RWPE1 (cell line): ENCODE results near the gene DEF6.

Experiments
- CTCF ChIA-PET: fragments of 350-600 bp; sonication (Branson Sonifier 250); formaldehyde crosslinking; extraction: SDS; loops from one replicate; lab custom pipeline; 2021; lab: Yijun Ruan, JAX
- POLR2A ChIA-PET: fragments of 400-600 bp; formaldehyde crosslinking; extraction: SDS; loops from one replicate; lab custom pipeline; 2020; ENCODE audit warnings: antibody characterized with exemption; ENCODE audit not compliant: low non-redundant PET; lab: Yijun Ruan, JAX
- DNase-seq: peaks from one replicate; pipeline ENCODE4 v3.0.0; 2012; ENCODE audit warnings: low spot score
- H3K27ac ChIP-seq: fragments of 450-650 bp; 2 replicates; pipeline ENCODE4 v1.5.1; 2017
- TF ChIP-seq, protein P1 (sequence below): fragments of 450-650 bp; conservative IDR thresholded peaks from 2 replicates; pipeline ENCODE4 v1.5.1; 2017; ENCODE audit warnings: low read depth, mild to moderate bottlenecking

The DEF6 gene, protein sequence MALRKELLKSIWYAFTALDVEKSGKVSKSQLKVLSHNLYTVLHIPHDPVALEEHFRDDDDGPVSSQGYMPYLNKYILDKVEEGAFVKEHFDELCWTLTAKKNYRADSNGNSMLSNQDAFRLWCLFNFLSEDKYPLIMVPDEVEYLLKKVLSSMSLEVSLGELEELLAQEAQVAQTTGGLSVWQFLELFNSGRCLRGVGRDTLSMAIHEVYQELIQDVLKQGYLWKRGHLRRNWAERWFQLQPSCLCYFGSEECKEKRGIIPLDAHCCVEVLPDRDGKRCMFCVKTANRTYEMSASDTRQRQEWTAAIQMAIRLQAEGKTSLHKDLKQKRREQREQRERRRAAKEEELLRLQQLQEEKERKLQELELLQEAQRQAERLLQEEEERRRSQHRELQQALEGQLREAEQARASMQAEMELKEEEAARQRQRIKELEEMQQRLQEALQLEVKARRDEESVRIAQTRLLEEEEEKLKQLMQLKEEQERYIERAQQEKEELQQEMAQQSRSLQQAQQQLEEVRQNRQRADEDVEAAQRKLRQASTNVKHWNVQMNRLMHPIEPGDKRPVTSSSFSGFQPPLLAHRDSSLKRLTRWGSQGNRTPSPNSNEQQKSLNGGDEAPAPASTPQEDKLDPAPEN

DNA sequence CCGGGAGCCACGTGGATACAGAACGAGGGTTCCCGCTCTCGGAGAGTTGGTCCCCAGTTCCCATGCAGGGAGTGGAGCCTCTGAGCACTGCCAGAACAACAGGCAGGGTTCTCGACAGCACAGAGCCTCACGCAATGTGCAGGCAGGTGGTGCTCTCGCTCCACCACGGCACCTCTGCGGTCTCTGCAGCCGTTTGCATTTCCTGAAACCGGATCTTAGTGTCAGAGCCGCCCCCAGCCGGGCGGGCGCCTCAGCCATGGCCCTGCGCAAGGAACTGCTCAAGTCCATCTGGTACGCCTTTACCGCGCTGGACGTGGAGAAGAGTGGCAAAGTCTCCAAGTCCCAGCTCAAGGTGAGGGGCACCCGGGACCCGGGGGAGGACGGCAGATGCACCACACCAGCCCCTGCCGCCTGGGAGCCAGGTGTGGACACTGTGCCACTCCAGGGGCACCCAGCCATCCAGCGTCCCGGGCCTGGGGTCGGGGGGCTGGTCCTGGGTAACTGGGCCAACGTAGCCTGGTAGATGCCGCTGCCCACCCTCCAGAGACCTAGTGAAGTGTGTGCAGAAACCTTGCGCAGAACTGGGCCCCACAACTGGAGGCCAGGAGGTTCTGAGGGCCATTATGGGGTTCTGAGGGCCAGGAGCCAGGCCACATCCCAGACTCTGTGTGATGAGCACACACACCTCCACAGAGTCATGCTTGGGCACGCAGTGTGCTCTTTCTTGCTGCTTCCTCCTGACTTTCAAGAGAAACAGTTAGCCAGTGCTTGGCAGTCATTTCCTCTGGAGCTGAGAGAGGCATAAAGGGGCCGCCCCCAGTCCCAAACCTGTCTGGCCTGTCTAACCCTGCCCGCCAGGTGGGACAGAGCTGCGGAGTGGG lies at the start of gene DEF6:
DEF6 (plus strand) TSS at position 218 of the 881 bp plus-strand sequence; CDS start at position 257, 39 bp downstream.
- ChIA-PET POLR2A (no interaction called here), CTCF (interaction anchor here (0.5 to 3.3 kb wide), 22 partner anchors 12 to 577 kb away, joined by 3 to 18 read pairs (median 3); partner anchors contain the start of genes ARMC12, PPARD and RPL10A)
- DNase-seq: peak; percentile 95
- TF ChIP-seq, protein P1, sequence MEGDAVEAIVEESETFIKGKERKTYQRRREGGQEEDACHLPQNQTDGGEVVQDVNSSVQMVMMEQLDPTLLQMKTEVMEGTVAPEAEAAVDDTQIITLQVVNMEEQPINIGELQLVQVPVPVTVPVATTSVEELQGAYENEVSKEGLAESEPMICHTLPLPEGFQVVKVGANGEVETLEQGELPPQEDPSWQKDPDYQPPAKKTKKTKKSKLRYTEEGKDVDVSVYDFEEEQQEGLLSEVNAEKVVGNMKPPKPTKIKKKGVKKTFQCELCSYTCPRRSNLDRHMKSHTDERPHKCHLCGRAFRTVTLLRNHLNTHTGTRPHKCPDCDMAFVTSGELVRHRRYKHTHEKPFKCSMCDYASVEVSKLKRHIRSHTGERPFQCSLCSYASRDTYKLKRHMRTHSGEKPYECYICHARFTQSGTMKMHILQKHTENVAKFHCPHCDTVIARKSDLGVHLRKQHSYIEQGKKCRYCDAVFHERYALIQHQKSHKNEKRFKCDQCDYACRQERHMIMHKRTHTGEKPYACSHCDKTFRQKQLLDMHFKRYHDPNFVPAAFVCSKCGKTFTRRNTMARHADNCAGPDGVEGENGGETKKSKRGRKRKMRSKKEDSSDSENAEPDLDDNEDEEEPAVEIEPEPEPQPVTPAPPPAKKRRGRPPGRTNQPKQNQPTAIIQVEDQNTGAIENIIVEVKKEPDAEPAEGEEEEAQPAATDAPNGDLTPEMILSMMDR: peak; percentile 93
- peak within 1 kb of the TSS; percentile 93 for H3K27ac ChIP-seq

DNA sequence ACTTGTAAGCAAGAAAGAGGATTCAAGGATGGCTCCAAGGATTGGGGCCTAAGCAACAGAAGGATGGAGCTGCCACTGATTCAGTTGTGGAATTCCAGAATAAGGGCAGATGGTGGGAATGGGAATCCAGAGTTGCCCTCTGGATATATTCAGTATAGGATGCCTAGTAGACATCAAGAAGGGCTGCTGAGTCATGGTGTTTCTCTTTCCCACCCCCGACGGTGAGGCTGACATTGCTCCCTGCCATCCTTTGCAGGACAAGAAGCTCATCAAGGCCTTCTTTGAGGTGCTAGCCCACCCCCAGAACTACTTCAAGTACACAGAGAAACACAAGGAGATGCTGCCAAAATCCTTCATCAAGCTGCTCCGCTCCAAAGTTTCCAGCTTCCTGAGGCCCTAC lies 49.3 kb upstream of the DEF6 start:
- TF ChIP-seq, protein P1: no peak
- POLR2A ChIA-PET: no interaction called here

DNA sequence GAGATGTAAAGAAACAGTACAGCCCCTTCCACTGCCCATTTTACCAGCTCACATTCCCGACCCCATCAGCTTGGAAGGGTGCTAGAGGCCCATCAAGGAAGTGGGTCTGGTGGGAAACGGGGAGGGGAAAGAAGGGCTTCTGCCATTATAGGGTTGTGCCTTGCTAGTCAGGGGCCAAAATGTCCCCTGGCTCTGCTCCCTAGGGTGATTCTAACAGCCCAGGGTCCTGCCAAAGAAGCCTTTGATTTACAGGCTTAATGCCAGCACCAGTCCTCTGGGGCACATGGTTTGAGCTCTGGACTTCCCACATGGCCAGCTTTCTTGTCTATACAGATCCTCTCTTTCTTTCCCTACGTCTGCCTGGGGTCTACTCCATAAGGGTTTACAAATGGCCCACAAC lies 48.7 kb upstream of the DEF6 start:
- H3K27ac ChIP-seq: no peak overlapping the region
- DNase-seq: no peak
- CTCF ChIA-PET: interaction anchor here (0.5 to 3.2 kb wide), 3 partner anchors 8 to 1729 kb away, joined by 3 to 13 read pairs (median 3); no protein-coding TSS in a partner anchor
- TF ChIP-seq, protein P1: no peak
- POLR2A ChIA-PET: no interaction called here

More for the DNA sequence above, 49.3 kb upstream of the DEF6 start:
- DNase-seq: no peak
- no peak overlapping the region for H3K27ac ChIP-seq
- CTCF ChIA-PET: interaction anchor here (0.5 to 3.2 kb wide), 3 partner anchors 8 to 1729 kb away, joined by 3 to 13 read pairs (median 3); no protein-coding TSS in a partner anchor

DNA sequence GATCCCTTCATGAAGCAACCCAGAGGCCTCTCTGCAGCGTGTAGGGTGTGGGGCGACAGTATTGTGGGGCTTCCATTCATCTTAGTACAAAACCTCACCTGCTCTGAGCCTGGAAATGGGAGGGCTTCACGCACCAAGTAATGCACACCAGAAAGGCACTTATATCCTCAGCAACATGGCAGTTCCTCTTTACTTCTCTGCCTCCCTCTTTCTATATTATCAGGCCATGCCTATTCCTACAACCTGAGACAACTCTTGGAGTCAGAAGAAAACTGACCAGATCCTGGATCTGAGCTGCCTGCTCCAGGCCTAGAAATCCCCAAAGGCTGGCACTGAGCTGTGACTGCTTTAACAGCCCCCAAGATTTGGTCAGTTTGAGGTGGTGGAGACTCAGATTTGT lies 45.7 kb upstream of the DEF6 start:
- ChIA-PET POLR2A (no interaction called here), CTCF (interaction anchor here (0.7 kb wide), 1 partner anchor 42 kb away, joined by 3 read pairs; no protein-coding TSS in a partner anchor)
- H3K27ac ChIP-seq: no peak overlapping the region
- TF ChIP-seq, protein P1: no peak
- no peak for DNase-seq

DNA sequence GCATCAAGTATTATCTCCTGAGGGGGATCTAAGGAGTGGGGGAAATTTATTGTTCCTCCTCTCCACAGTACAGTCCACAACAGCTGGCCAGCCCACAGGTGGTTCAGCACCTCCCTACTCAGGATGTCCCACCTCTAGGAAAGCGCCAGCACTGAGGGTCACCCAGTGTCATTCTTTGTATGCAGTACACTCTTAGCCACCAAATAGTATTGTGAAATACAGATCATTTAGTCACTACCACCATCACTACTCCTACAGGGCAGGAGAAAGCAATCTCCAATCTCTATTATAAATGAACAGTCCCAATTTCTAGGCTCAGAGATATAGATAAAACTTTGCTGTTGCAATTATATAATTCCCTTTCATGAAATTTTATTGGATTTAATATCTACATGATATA lies 44.4 kb upstream of the DEF6 start:
- TF ChIP-seq, protein P1: no peak
- ChIA-PET POLR2A (no interaction called here), CTCF (no interaction called here)
- no peak for DNase-seq
- no peak overlapping the region for H3K27ac ChIP-seq
